Measurements from ENCODE around the gene CDC20B. TPM values are rescaled to one million over a fixed set of nuclear protein-coding genes. Genes with fewer than 3 reads are reported as not detected.

The CDC20B gene, protein sequence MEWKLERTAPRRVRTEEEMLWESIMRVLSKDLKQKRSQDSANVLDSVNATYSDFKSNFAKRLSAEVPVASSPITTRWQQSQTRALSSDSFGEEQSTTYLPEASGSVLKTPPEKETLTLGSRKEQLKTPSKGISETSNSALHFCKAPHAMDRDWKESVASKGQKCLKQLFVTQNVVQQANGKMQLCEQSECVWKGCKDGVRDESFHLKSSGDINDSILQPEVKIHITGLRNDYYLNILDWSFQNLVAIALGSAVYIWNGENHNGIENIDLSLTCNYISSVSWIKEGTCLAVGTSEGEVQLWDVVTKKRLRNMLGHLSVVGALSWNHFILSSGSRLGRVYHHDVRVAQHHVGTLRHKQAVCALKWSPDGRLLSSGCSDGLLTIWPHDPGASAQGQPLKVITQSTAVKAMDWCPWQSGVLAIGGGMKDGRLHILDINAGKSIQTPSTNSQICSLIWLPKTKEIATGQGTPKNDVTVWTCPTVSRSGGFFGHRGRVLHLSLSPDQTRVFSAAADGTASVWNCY
- total RNA-seq (2014; rRNA removed; shearing (Covaris generic)) = not detected in 2 replicates

- DNase-seq (ENCODE audit: low read depth) = peak; percentile 88
Observed at GRCh38 chr5:55172937-55173686, at the start of gene CDC20B. CDC20B (minus strand) TSS chr5:55173177; CDS start chr5:55173000, 177 bp downstream.

GRCh38 chr5:55222092-55222984, 49.4 kb upstream of the CDC20B start:
- no peak for DNase-seq (ENCODE audit: low read depth)

DNA sequence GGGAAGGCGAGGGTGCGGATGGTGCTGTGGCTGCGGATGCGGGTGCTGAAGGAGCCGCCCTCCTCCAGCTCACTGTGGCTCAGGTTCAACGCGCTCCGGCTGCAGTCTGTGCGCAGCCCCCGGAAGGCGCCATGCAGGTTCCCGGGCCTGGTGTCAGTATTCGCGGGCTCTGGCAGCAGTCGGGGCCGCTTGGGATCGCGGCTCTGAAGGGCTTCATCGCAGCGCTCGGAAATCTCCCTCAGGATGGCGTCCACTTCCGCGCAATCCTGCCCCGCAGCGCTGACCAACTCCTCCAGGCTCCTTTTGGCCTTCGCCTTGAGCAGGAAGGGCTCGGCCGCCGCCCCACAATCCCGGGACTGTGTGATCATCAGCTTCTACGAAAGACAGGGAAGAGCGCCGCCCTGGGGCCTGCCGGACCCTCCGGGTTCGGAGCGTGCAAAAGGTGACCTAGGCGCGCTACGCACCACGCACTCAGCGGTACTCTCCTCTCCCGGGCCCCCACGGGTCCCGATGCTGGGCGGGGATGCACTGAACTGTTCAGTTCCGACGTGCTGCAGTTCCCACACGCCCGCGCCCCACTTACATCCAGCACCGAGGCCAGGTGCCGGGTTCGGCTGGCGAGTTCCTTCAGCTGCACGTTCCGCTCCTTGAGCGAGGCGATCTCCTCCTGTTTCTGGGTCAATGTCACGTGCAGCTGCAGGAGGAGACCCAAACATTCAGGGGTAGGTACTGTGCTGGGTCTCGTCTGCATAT, 47.6 kb upstream of the CDC20B start:
- peak; percentile 15 for DNase-seq (ENCODE audit: low read depth)

DNA sequence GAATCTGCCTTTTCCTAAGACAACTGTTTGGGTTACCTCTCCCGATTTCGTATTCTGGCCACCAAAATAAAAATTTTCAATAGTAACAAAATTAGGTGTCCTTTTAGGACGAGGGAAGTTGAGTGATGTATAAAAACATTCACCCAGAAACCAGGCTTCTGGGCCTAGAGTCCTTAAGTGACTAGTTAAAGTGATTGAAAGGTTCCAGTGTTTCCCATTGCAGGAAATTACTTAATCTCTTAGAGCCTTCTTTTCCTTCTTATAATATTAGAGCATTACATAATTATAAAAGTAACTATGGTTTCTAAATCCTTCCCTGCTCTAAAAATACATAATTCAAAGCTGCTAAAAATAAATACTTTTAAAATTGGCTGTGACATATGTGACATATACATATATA, 46.8 kb upstream of the CDC20B start:
- DNase-seq (ENCODE audit: low read depth) = no peak

- DNase-seq (ENCODE audit: low read depth) = no peak
Observed at GRCh38 chr5:55218967-55219366, 46.0 kb upstream of the CDC20B start.

- no peak for DNase-seq (ENCODE audit: low read depth)
Observed at GRCh38 chr5:55211184-55211874, 38.4 kb upstream of the CDC20B start.

- DNase-seq (ENCODE audit: low read depth) = no peak
Observed at GRCh38 chr5:55205001-55205400, 32.0 kb upstream of the CDC20B start.

GRCh38 chr5:55191165-55191564, 18.2 kb upstream of the CDC20B start:
- no peak for DNase-seq (ENCODE audit: low read depth)

- DNase-seq (ENCODE audit: low read depth) = no peak
Observed at GRCh38 chr5:55188656-55189540, 15.9 kb upstream of the CDC20B start.

- peak; percentile 16 for DNase-seq (ENCODE audit: low read depth)
Observed at GRCh38 chr5:55187370-55187769, 14.4 kb upstream of the CDC20B start.

DNA sequence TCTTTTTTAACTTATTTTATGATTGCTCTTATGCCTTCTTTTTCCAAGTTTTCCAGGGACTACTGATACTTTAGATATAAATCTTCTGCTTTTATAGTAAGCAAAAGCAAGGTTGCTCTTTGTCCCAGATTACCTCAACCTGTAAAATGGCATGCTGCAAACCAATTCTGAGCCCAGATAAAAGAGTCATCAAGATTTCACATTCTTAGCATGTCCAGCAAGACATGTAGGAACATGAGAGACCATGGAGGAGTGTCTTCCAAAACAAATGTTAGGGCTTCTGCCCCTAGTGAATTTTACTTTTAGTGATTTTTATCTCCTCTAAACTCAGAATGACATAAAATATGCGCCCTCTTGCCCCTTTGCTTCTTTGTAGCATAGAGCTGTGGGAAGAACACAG, 7.0 kb upstream of the CDC20B start:
- DNase-seq (ENCODE audit: low read depth) = no peak

DNA sequence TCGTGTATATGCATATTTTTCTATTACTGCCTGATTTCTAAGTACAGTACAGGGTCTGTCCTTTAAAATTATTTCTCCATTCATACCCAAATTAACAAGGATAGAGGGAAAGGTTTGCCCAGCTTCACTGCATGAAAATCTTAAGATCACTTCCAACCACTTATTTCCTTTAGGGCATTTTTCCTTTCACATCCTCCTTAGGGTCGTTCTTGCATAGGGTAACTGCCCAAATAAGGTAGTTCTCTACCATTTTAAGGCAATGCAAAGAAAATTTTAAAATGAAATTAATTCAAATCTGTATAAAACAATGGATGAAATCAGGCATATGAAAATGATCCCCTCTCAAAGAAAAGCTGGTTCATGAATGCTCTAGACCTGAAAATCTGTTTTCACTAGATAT, 4.1 kb upstream of the CDC20B start:
- DNase-seq (ENCODE audit: low read depth) = no peak

- DNase-seq (ENCODE audit: low read depth) = peak; percentile 89
Observed at GRCh38 chr5:55176176-55176818, 3.3 kb upstream of the CDC20B start.

DNA sequence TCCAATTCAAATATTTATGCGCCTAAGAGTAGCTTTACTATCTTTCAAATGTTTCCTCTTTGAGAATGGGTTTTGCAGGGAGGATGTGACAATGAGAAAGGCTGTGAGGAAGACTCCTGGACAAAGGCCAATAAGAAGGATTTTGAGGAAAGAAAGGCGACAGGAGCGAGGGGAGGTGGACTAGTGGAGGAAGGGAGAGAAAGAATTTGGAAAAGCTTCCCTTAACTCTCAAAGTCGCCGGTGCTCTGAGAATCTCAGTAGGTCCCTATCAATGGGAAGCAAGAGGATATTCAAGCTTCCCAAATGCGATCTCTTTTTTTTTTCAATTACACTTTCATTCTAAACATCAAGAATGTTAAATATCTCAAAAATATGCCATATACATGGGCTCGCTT, 2.8 kb upstream of the CDC20B start:
- no peak for DNase-seq (ENCODE audit: low read depth)

DNA sequence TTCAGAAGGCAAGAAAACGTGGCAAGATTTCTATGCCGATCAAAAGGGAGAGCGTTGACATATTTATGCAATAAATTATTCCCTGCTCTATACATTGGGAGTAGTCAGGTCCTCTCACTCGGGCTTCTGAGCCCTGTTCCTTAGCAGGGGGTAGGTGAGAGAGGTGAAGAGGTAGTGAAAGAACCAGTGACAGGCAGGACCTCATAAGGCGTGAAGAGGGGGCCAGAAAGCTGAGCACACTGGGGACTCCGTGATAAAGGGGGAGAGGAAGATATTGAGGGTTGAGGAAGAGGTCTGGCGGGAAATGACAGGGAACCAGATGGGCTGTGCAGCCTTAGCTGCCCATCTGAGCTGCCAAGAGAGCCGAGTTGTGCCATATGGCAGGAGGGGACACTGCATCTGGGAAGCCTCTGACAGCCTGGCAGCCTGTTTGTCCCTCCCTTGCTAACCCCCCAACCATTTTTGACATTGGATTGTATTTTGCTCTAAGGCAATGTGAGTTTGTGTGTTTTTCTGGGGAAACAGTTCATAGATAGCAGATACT, 782 bp upstream of the CDC20B start:
- peak; percentile 6 for DNase-seq (ENCODE audit: low read depth)

- peak; percentile 81 for DNase-seq (ENCODE audit: low read depth)
Observed at GRCh38 chr5:55172051-55172899, 702 bp downstream of the CDC20B start.

DNA sequence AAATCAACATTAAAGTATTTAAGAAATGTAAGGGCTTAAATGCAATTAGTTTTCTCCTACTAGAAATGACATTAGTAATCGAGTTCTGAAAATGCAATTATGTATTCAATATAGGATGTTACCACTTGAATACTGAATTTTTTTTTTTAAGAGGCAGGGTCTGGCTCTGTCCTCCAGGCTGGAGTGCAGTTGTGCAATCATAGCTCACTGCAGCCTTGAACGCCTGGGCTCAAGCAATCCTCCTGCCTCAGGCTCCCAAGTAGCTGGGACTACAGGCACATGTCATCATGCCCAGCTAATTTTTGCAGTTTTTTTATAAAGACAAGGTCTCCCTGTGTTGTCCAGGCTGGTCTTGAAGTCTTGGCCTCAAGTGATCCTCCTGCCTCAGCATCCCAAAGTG, 1.5 kb downstream of the CDC20B start:
- no peak for DNase-seq (ENCODE audit: low read depth)

DNA sequence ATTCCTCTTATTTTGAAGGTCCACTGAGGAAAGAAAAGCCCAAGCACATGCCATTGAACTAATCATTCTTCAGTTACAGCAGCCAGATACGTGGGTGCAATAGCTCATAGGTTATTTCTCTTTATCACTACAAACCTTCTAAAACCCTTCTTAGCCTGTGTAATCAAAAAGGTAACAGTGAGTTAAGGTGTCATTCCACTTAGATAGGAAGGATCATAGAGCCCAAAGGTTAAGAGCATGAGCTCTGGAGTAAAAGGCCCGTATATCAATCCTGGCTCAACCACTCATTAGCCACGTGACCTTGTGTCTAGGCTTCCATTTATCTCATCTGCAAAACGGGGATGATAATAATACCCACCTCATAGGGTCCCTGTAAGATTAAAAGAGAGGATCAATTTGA, 10.3 kb downstream of the CDC20B start:
- no peak for DNase-seq (ENCODE audit: low read depth)
